Measurements from ENCODE around the gene FAM216B.

DNA sequence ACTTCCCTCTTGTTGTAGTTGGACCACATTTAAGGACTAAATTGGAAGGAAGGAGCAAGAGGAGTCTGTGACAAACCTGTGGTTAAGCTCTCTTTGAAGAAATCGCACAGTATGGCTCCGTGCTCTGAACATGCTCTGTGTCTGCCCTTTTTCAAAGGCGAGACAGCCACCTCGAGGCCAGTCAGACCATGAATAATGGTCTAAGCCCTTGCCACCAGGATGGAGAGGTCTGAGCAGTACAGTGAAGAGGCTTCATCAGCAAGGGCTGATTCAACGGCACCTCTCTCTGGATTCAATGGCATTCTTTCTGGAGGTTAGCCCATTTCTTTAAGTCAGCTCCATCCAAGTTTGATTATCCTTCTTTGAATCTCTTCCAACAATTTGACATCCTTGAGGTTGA is 30.9 kb downstream of the FAM216B start:
- no peak for TF ChIP-seq POLR2A (IDR thresholded peaks at IDR 0.05; ENCODE audit: low read depth, low read length)
- TF ChIP-seq, protein P1, sequence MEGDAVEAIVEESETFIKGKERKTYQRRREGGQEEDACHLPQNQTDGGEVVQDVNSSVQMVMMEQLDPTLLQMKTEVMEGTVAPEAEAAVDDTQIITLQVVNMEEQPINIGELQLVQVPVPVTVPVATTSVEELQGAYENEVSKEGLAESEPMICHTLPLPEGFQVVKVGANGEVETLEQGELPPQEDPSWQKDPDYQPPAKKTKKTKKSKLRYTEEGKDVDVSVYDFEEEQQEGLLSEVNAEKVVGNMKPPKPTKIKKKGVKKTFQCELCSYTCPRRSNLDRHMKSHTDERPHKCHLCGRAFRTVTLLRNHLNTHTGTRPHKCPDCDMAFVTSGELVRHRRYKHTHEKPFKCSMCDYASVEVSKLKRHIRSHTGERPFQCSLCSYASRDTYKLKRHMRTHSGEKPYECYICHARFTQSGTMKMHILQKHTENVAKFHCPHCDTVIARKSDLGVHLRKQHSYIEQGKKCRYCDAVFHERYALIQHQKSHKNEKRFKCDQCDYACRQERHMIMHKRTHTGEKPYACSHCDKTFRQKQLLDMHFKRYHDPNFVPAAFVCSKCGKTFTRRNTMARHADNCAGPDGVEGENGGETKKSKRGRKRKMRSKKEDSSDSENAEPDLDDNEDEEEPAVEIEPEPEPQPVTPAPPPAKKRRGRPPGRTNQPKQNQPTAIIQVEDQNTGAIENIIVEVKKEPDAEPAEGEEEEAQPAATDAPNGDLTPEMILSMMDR (IDR thresholded peaks at IDR 0.05 in 2 of 3, conservative IDR thresholded peaks at IDR 0.05 in 1 of 3; ENCODE audit: control insufficient read depth in 2 of 3, extremely low read depth in 1 of 3, insufficient read depth in 1 of 3, low read depth in 3 of 3, low read length in 3 of 3), result no peak; a peak in 1 of 6 replicates
- no peak for TF ChIP-seq JUND (IDR thresholded peaks at IDR 0.05; ENCODE audit: low read depth, low read length)
- TF ChIP-seq, protein P2, sequence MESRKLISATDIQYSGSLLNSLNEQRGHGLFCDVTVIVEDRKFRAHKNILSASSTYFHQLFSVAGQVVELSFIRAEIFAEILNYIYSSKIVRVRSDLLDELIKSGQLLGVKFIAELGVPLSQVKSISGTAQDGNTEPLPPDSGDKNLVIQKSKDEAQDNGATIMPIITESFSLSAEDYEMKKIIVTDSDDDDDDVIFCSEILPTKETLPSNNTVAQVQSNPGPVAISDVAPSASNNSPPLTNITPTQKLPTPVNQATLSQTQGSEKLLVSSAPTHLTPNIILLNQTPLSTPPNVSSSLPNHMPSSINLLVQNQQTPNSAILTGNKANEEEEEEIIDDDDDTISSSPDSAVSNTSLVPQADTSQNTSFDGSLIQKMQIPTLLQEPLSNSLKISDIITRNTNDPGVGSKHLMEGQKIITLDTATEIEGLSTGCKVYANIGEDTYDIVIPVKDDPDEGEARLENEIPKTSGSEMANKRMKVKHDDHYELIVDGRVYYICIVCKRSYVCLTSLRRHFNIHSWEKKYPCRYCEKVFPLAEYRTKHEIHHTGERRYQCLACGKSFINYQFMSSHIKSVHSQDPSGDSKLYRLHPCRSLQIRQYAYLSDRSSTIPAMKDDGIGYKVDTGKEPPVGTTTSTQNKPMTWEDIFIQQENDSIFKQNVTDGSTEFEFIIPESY (IDR thresholded peaks at IDR 0.05), result no peak
- TF ChIP-seq SIN3A (IDR thresholded peaks at IDR 0.05; ENCODE audit: low read depth, low read length), result no peak
- no peak for TF ChIP-seq ZNF24 (IDR thresholded peaks at IDR 0.05)
- TF ChIP-seq, protein P3, sequence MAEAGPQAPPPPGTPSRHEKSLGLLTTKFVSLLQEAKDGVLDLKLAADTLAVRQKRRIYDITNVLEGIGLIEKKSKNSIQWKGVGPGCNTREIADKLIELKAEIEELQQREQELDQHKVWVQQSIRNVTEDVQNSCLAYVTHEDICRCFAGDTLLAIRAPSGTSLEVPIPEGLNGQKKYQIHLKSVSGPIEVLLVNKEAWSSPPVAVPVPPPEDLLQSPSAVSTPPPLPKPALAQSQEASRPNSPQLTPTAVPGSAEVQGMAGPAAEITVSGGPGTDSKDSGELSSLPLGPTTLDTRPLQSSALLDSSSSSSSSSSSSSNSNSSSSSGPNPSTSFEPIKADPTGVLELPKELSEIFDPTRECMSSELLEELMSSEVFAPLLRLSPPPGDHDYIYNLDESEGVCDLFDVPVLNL (IDR thresholded peaks at IDR 0.05; ENCODE audit: low read depth, low read length), result no peak
- TF ChIP-seq STAT1 (conservative IDR thresholded peaks at IDR 0.05), result no peak

Data from GM12878 (cell line).